Measurements from ENCODE around the gene RASA3.

The RASA3 gene

GRCh38 chr13:113942591-113943103 is 189.8 kb downstream of the RASA3 start:
- DNase-seq, result no peak

DNA sequence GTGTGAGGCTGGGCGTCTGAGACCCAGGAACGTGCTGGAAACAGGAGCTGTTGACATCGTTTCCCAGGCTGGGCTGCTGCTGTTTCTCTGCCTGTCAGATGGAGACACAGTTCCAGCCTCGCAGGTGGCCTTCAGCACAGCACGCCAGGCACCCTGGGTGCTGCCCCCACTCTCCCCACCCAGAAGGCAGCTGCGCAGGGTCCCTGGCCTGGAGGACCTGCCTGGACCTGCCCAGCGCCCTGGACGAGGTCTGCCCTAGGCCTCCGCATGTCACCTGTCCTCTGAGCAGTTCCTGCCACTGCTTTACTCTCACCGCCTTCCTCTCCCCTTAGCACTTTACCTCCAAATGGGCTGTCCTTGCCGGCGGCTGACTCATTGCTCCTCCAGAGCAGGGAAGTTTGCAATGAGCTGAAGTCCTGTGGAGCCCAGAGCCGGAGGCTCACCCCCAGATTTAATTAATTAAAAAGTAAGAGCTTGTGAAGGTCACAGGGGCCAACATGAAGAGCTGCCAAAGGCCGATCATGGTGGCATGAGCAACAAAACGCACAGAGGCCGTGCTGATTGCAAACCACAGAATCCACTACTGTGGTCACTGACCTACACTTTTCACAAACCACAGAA is 190.7 kb downstream of the RASA3 start:
- no peak for DNase-seq

- no peak for DNase-seq
These were observed 192.5 kb downstream of the RASA3 start for GRCh38 chr13:113939944-113940297.

DNA sequence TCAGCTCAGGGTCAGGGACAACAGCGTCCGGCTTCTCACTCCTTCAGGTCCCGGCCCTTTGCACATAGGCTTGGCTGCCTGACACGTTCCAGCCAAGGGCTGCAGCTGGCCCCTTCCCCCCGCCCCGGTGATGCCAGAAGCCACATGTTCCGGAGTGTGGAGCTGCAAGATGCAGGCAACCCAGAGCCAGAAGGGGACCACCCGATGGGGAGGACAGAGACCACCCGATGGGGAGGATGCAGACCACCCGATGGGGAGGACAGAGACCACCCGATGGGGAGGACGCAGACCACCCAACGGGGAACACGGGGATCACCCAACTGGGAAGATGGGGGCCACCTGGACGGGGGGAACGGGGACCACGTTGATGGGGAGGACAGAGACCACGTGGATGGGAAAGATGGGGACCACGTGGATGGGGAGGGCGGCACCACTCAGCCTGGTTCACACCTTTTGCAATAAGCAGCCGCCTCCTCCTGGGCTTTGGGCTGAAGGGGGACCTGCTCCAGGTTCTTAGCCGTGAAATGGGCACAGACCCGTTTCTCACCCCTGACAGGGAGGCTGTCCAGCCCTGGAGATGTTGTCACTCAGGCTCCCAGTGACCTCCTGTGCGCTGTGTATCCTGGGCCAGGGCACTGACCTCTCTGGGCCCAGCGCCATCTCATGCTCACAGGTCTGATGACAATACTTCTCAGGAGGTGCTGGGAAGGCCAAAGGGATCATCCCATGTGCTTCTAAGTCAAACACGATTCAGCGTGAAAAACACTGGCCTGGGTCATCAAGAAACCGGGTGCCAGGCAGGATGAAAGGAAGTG is 193.1 kb downstream of the RASA3 start:
- no peak for DNase-seq

DNA sequence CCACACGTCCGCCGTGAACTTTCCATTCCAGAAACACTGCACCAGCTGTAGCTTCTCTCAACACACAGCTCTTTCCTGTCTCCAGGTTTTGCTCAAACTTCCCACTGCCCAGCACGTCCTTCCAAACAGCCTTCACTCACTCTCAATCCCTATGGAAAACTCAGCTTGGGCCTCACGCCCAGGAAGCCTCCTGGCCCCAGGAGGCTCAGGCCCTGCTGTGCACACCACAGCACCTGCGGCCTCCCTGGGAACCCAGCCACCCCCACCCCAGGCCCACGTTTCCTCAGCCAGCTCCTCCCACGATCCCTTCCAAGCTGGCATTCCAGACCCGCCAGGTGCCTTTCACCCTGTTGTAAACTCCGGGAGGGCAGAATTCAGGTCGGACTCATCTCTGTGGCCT is 193.7 kb downstream of the RASA3 start:
- no peak for DNase-seq

- no peak for DNase-seq
These were observed 194.2 kb downstream of the RASA3 start for GRCh38 chr13:113938246-113938645.

DNA sequence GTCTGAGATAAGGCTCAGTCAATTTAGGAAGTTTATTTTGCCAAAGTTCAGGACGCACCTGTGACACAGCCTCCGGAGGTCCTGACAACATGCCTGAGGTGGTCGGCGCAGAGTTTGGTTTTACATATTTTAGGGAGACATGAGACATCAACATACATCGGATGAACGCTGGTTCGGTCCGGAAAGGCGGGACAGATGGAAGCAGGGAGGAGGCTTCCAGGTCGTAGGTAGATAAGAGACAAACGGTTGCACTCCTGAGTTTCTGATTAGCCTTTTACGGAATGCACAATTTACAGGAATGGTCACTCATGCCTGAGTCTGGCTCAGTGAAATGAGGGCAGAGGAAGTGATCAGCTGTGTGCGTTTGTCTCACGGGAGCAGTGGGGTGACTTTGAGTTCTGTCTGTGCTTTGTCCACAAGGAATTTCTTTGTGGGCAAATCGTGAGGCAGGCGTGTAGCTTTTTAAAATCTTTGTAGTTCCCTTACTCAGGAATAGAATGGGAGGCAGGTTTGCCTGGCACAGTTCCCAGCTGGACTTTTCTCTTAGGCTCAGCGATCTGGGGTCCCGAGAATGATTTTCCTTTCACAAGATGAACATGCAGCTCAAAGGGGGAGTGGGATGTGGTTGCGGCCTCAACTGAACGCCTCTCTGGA is 194.8 kb downstream of the RASA3 start:
- DNase-seq, result no peak

DNA sequence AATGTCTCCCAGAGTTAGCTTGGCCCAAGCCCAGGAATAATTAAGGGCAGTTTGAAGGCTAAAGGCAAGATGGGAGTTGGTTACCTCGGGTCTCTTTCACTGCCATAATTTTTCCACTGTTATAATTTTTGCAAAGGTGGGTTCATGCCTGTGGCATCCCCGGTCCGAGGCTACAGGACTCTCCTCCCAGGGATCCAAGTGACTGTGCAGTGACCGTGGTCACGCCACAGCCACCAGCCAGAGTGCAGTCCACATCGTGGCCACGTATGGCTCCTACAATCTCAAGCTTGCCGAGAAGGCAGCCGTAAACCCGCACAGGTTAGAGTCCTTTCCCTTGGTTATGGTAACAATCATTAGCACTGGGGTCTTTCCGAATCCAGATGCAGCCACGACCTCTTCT is 195.3 kb downstream of the RASA3 start:
- no peak for DNase-seq

DNA sequence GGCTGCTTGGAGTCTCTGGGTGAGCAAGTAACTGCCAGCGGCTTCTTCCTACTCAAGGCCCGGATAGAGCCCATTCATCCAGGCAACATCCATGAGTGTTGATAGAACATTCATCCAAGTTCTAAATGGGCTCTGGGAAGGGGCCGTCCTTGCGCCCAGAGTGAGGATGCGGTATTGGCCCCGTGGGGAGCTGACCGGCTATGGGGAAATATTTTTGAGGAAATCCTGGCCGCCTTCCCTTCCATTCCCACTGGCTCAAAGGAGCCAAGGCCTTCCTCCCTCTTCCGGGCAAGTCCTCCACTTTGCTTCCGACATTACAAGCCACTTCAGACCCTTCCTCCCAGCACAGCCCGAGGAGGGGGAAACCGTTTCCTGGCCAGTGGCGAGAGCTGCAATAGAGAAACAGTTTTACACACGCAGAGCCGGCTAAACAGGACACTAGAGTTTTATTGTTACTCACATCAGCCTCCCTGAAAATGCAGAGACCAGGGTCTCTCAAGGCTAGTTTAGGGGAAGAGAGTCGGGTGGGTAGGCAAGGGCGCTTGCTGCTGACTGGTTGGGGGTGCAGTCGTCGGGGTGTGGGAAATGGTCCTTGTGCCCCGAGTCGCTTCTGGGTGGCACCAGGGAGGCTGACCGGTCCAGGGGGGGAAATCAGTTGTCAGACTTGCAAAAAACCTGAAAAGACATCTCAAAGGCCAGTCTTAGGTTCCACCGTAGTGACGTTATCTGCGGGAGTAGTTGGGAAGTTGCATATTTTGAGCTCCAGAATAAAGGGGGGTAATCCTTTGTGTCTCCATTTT is 196.1 kb downstream of the RASA3 start:
- no peak for DNase-seq

- no peak for DNase-seq
These were observed 197.2 kb downstream of the RASA3 start for GRCh38 chr13:113935001-113935844.

- no peak for DNase-seq
These were observed 197.8 kb downstream of the RASA3 start for GRCh38 chr13:113934576-113934975.

DNA sequence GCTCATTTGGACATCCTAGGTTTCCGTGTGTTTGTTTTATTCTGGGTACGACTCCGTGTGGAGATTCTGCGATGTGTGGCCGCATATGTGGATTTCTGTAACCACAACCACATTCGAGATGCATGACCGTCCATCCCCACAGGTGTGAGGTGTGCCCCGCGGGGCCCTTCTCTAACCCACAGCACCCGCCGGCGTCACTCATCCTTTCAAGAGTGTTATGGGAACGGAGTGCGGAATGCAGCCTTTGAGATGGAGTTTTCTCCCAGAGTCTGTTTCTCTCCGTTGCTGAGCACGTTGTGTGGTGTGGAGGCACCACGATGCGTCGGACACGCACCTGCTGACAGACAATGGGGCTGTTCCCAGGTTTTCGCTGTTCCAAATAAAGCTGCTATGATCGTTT is 198.5 kb downstream of the RASA3 start:
- no peak for DNase-seq

DNA sequence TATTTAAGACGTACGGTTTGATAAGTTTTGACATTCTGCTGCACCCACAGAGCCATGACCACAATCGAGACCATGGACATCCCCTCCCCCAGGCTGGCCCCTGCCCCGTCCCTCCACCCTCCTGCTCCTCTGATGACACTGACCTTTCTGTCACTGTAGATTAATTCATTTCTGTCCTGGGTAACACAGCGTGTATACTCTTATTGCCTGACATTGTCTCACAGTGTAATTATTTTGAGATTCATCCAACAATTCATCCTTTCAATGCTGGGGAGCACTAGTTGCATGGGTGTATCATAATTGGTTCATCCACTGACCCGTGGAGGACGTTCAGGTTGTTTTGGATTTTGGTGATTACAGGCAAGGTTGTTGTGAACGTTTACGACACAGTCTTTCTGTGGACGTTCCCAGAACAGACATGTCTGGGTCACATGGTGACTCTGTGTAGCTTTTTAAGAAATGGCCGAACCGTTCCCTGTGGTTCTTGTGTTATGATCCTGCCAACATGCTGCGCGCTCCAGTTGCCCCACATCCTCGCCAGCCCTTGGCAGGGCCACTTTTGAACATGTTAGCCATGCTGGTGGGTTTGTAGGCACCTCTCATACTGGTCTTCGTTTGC is 200.5 kb downstream of the RASA3 start:
- DNase-seq, result no peak

- peak; percentile 32 for DNase-seq
These were observed 201.5 kb downstream of the RASA3 start for GRCh38 chr13:113930671-113931637.

GRCh38 chr13:113929628-113930615 is 202.5 kb downstream of the RASA3 start:
- no peak for DNase-seq

- no peak for DNase-seq
These were observed 203.5 kb downstream of the RASA3 start for GRCh38 chr13:113928685-113929627.
